Activated CD8-positive, alpha-beta memory T cell treated with anti-CD3 and anti-CD28 coated beads, Interleukin-2, amount 10 ng/mL, durations not matched to agents 7 days and 5 days (primary cell): ENCODE data around the gene RGS9. TPM values are rescaled to one million over a fixed set of nuclear protein-coding genes. Genes with fewer than 3 reads are reported as not detected.
A peak's percentile ranks its signal among the peaks of the same experiment; 100 is the strongest.

Experiments
- ATAC-seq: fragments of 150-1000 bp; cut with Tn5 transposase; one replicate; pipeline ENCODE4 v1.10.0; 2021; ENCODE audit warnings: moderate library complexity
- CTCF ChIA-PET: fragments of 350-600 bp; sonication (Branson Sonifier 250); formaldehyde crosslinking; loops from one replicate; lab custom pipeline; 2021; ENCODE audit warnings: antibody characterized with exemption; lab: Charles Lee
- DNase-seq: peaks from one replicate; pipeline ENCODE4 v3.0.0-alpha.2; 2020
- H3K27ac Mint-ChIP-seq: one replicate; pipeline ENCODE4 v1.8.0; 2021; ENCODE audit warnings: mild to moderate bottlenecking, mixed read lengths
- H3K27me3 Mint-ChIP-seq: one replicate; pipeline ENCODE4 v1.8.0; 2021; ENCODE audit warnings: mixed read lengths
- H3K36me3 Mint-ChIP-seq: one replicate; pipeline ENCODE4 v1.8.0; 2021; ENCODE audit warnings: mild to moderate bottlenecking, mixed read lengths
- H3K4me1 Mint-ChIP-seq: one replicate; pipeline ENCODE4 v1.8.0; 2021; ENCODE audit warnings: mixed read lengths
- H3K4me3 Mint-ChIP-seq: one replicate; pipeline ENCODE4 v1.8.0; 2021; ENCODE audit warnings: mild to moderate bottlenecking, moderate library complexity, mixed read lengths
- H3K9me3 Mint-ChIP-seq: one replicate; pipeline ENCODE4 v1.8.0; 2022; ENCODE audit warnings: low read depth, mixed read lengths
- total RNA-seq, 2 experiments: library from RNA; stranded (reverse); gene quantifications; one replicate each; pipeline ENCODE4 v1.2.3, GENCODE V29; 2021

The RGS9 gene
- total RNA-seq, 2 experiments from 2014 or later: 4.7 to 16.0 TPM

DNA sequence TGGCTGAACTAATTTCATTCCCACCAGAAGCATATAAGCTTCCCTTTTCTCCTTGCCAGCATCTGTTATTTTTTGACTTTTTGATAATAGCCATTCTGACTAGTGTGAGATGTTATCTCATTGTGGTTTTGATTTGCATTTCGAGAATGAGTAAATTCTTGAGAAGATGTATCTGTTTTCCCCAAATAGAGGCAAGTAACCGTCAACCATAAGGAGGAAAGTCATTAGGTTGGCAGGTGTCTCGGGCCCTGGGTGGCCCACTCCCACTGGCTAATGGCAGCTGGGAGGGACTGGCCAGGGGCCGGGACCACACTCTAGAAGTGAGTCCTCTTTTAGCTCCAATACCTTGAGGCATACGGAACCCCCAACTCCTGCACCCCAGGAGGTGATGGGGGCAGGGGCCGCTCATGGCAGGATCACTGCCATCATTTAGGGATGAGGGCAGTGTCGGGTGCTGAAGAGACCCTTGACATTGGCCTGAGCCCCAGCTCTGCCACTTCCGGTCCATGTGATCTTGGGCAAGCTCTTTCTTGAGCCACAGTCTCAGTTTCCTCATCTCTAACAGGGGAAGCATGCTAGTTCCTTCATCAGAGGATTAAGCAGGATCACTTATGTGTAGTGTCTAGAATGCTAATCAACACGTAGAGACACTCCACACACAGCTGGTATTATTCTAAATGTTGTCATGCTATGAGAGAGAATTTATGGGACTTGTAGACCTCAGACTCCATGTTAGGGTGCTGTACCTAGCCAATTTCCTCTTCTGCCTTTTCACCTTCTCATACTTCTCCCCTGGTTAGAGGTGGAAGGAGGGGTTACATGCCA lies 44.3 kb downstream of the RGS9 start:
- CTCF ChIA-PET: interaction anchor here (0.9 to 2.8 kb wide), 13 partner anchors 9 to 262 kb away, joined by 3 to 15 read pairs (median 4); partner anchors contain the start of genes LRRC37A3 and RGS9
- peak overlapping the region; percentile 21 for H3K4me3 Mint-ChIP-seq
- peak; percentile 56 for ATAC-seq
- H3K4me1 Mint-ChIP-seq: peaks cover 81% of the 10 kb centered on the region
- peak; percentile 76 for DNase-seq
- peak overlapping the region; percentile 90 for H3K27ac Mint-ChIP-seq
- peaks cover 12% of the 10 kb centered on the region for H3K36me3 Mint-ChIP-seq
- H3K27me3 Mint-ChIP-seq: peaks cover 5% of the 10 kb centered on the region
- H3K9me3 Mint-ChIP-seq: peaks cover 9% of the 10 kb centered on the region

GRCh38 chr17:65182233-65182632 lies 45.1 kb downstream of the RGS9 start:
- Mint-ChIP-seq H3K4me3 (no peak overlapping the region), H3K36me3 (peaks cover 4% of the 10 kb centered on the region), H3K27me3 (peaks cover 5% of the 10 kb centered on the region), H3K4me1 (peaks cover 74% of the 10 kb centered on the region), H3K9me3 (peaks cover 1% of the 10 kb centered on the region), H3K27ac (peak overlapping the region; percentile 90)
- ATAC-seq (no peak), DNase-seq (peak; percentile 44)
- CTCF ChIA-PET: interaction anchor here (1.0 to 2.8 kb wide), 10 partner anchors 10 to 259 kb away, joined by 3 to 15 read pairs (median 5); partner anchors contain the start of gene RGS9

DNA sequence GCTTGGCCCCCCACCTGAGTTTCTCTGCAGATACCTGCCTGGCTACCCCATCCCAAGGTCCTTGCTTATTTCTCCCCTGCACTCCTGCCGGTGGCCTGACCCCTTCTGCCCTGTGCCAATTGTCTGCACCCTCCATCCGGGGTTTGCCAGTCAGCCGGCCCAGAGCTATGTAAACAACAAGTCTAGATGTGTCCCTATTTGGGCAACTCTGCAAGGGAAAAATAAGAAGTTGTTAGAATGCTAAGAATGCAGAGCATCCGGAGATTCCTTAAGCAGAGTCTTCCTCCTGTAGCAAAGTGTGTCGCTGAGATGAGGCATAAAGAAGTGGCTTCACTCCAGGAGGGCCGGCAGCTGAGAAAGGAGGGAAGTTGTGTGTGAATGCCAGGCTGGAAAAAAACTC lies 46.6 kb downstream of the RGS9 start:
- peak overlapping the region; percentile 26 for H3K27ac Mint-ChIP-seq
- peaks cover under 1% of the 10 kb centered on the region for H3K36me3 Mint-ChIP-seq
- CTCF ChIA-PET: interaction anchor here (1.9 to 2.8 kb wide), 2 partner anchors 11 to 14 kb away, joined by 10 to 15 read pairs; no protein-coding TSS in a partner anchor
- H3K9me3 Mint-ChIP-seq: no peaks in the 10 kb centered on the region
- ATAC-seq: no peak
- no peak overlapping the region for H3K4me3 Mint-ChIP-seq
- H3K4me1 Mint-ChIP-seq: peaks cover 62% of the 10 kb centered on the region
- H3K27me3 Mint-ChIP-seq: peaks cover 5% of the 10 kb centered on the region
- DNase-seq: no peak

DNA sequence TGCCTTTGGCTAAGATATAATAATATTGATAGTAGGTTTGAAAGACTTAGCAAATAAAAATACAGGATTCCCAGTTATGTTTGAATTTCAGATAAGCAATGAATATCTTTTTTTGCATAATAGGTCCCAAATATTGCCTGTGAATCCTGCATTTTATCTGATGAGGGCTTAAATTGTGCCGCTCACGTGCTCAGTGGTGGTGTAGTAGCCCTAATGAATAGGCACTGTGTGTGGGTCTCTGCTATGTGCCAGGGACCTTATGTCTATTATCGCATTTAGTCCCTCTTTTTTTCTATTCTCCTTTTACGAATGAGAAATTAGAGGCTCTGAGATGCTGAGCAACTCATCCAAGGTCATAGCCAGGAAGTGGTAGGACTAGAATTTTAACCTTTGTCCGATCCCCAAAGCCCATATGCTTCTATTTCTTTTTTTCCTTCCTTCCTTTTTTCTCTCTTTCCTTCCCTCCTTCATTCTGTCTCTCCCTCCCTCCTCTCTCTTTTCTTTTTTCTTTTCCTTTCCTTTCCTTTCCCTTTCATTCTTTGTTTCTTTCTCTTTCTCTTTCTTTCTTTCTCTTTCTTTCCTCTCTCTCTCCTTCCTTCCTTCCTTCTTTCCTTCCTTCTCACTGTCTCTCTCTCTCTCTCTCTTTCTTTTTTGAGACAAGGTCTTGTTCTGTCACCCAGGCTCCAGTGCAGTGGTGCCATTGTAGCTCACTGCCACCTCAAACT lies 47.2 kb downstream of the RGS9 start:
- DNase-seq (no peak), ATAC-seq (no peak)
- peaks cover 55% of the 10 kb centered on the region for H3K4me1 Mint-ChIP-seq
- H3K9me3 Mint-ChIP-seq: no peaks in the 10 kb centered on the region
- H3K27me3 Mint-ChIP-seq: peaks cover 5% of the 10 kb centered on the region
- no peak overlapping the region for H3K4me3 Mint-ChIP-seq
- CTCF ChIA-PET: interaction anchor here (2.6 kb wide), 1 partner anchor 47 kb away, joined by 7 read pairs; the partner anchor contains the start of gene RGS9
- H3K27ac Mint-ChIP-seq: peak overlapping the region; percentile 58
- H3K36me3 Mint-ChIP-seq: no peaks in the 10 kb centered on the region

DNA sequence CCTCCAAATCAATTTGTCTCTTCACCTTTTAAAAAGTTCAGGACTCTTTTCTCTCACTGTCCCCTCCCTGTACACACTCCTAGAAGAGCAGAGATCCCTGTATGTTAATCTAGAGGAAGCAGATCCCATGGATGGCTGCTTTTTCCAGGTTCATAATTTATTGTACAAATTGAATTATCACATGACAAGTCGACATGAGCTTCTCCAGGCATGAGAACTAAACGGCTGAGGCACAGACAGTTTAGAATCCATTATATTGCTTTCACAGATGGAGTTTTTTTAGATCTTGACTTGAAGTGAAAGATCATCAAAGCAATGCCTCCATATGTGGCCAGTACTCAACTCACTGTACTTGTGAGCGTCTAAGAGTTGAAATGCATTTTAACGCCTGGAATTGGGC lies 47.9 kb downstream of the RGS9 start:
- CTCF ChIA-PET: interaction anchor here (0.7 to 2.6 kb wide), 4 partner anchors 9 to 48 kb away, joined by 3 to 15 read pairs (median 5); partner anchors contain the start of gene RGS9
- Mint-ChIP-seq H3K27me3 (peaks cover 5% of the 10 kb centered on the region), H3K36me3 (no peaks in the 10 kb centered on the region), H3K9me3 (no peaks in the 10 kb centered on the region), H3K4me3 (no peak overlapping the region), H3K4me1 (peaks cover 48% of the 10 kb centered on the region), H3K27ac (peak overlapping the region; percentile 58)
- ATAC-seq (no peak), DNase-seq (no peak)

DNA sequence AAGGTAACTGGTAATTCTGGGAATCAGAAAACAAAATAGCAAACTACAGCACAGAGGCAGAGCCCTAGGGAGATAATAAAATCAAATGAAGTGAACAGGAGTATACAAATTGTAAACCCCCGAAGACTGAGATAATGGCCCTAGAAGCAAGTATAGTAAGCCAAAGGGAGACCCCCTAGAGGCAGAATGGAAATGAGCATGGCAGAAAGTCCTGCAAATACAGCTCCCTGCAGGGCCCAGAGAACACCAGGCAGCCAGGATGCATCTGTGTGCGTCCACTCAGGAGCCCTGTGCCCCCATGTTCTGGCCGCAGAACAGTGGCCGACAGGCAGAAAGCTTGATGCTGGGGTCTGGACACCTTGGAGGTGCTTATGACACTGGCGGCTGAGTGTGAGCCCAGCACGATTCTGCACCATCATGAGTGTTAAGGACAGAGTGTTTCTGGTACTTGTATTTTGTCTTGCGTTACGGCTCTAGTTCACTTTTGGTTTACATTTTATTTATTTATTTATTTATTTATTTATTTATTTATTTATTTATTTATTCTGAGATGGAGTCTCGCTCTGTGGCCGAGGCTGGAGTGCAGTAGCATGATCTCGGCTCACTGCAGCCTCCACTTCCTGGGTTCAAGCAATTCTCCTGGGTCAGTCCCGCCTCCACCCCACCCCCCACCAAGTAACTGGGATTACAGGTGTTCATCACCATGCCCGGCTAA lies 48.7 kb downstream of the RGS9 start:
- ATAC-seq (no peak), DNase-seq (no peak)
- H3K27ac Mint-ChIP-seq: no peak overlapping the region
- no peaks in the 10 kb centered on the region for H3K9me3 Mint-ChIP-seq
- peaks cover 41% of the 10 kb centered on the region for H3K4me1 Mint-ChIP-seq
- H3K27me3 Mint-ChIP-seq: peaks cover 5% of the 10 kb centered on the region
- CTCF ChIA-PET: interaction anchor here (0.7 to 2.6 kb wide), 4 partner anchors 10 to 49 kb away, joined by 3 to 15 read pairs (median 5); partner anchors contain the start of gene RGS9
- no peak overlapping the region for H3K4me3 Mint-ChIP-seq
- no peaks in the 10 kb centered on the region for H3K36me3 Mint-ChIP-seq

DNA sequence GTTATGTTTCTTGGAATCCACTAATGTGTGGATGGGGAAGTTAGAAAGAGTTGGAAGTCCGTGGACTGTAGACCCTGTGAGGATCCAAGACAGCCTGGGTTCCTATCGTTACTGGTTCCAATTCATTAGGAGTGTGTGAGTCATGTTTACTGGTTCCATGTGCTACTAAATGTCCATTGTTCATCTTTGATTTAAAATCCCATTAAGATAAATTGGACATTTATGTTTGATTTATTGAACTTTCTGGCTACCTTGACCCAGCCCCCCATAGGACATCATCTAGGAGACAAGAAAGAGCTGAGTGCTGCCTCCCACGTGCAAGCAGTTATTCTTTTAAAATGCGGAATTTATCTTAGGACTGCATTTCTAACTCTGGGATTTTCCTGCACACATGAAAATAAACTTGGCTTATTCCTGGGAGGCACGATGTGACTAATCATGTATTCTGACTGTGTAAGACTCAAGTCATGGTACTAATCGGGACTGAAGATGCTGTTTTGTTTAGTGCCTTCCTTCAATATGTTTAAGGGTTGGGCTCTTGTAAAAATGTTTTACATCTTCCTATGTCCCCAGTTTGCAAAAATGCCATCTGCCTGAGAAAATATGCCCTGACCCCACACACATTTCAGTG lies 53.4 kb downstream of the RGS9 start:
- ATAC-seq (no peak), DNase-seq (no peak)
- Mint-ChIP-seq H3K4me1 (peaks cover 19% of the 10 kb centered on the region), H3K27ac (no peak overlapping the region), H3K27me3 (no peaks in the 10 kb centered on the region), H3K4me3 (no peak overlapping the region), H3K9me3 (no peaks in the 10 kb centered on the region), H3K36me3 (peaks cover 7% of the 10 kb centered on the region)
- CTCF ChIA-PET: no interaction called here

DNA sequence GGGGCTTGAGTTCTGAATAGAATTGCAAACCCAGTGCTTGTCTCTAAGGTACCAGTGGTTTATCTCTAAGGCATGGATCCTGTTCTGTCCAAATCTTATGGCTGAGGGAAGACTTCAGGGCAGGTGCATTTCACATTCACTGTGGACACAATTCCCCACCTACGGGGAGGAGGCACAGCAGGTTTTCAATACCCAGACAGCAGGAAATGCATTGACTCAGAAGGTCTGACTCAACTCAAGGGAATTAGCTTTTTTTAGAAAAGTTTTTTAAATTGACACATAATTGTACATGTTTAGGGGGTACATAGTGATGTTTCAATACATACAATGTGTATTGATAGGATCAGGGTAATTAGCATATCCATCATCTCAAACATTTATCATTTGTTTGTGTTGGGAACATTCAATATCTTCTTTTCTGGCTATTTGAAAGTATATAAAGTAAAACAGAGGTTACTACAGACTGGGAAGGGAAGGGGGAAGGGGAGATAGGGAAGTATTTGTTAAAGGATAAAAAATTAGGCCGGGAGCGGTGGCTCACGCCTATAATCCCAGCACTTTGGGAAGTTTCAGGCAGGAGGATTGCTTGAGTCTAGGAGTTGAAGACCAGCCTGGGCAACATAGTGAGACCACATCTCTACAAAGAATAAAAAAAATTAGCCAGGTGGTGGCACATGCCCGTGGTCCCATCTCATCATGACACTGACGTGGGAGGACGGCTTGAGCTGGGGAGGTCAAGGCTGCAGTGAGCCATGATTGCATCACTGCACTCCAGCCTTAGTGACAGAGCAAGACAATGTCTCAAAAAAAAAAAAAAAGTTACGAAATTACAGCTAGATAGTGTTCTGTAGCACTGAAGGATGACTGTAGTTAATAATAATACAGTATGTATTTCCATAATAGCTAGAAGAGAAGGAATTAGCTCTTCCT lies 54.9 kb downstream of the RGS9 start:
- Mint-ChIP-seq H3K36me3 (peaks cover 7% of the 10 kb centered on the region), H3K27me3 (no peaks in the 10 kb centered on the region), H3K9me3 (no peaks in the 10 kb centered on the region), H3K4me1 (peaks cover 18% of the 10 kb centered on the region), H3K27ac (no peak overlapping the region), H3K4me3 (no peak overlapping the region)
- ATAC-seq: no peak
- no peak for DNase-seq
- CTCF ChIA-PET: interaction anchor here (1.8 kb wide), 1 partner anchor 10 kb away, joined by 6 read pairs; no protein-coding TSS in a partner anchor

GRCh38 chr17:65193305-65193704 lies 56.1 kb downstream of the RGS9 start:
- no peaks in the 10 kb centered on the region for H3K9me3 Mint-ChIP-seq
- H3K4me3 Mint-ChIP-seq: no peak overlapping the region
- ATAC-seq (no peak), DNase-seq (no peak)
- H3K27ac Mint-ChIP-seq: no peak overlapping the region
- CTCF ChIA-PET: interaction anchor here (0.8 to 1.8 kb wide), 3 partner anchors 11 to 57 kb away, joined by 3 to 6 read pairs (median 5); partner anchors contain the start of gene RGS9
- H3K36me3 Mint-ChIP-seq: peaks cover 7% of the 10 kb centered on the region
- no peaks in the 10 kb centered on the region for H3K27me3 Mint-ChIP-seq
- peaks cover 20% of the 10 kb centered on the region for H3K4me1 Mint-ChIP-seq

GRCh38 chr17:65193716-65194293 lies 56.6 kb downstream of the RGS9 start:
- no peaks in the 10 kb centered on the region for H3K9me3 Mint-ChIP-seq
- no peak overlapping the region for H3K27ac Mint-ChIP-seq
- H3K4me3 Mint-ChIP-seq: no peak overlapping the region
- peaks cover 7% of the 10 kb centered on the region for H3K36me3 Mint-ChIP-seq
- H3K4me1 Mint-ChIP-seq: peaks cover 25% of the 10 kb centered on the region
- DNase-seq: no peak
- ATAC-seq: no peak
- CTCF ChIA-PET: interaction anchor here (0.8 to 1.8 kb wide), 3 partner anchors 12 to 57 kb away, joined by 3 to 6 read pairs (median 5); partner anchors contain the start of gene RGS9
- no peaks in the 10 kb centered on the region for H3K27me3 Mint-ChIP-seq

DNA sequence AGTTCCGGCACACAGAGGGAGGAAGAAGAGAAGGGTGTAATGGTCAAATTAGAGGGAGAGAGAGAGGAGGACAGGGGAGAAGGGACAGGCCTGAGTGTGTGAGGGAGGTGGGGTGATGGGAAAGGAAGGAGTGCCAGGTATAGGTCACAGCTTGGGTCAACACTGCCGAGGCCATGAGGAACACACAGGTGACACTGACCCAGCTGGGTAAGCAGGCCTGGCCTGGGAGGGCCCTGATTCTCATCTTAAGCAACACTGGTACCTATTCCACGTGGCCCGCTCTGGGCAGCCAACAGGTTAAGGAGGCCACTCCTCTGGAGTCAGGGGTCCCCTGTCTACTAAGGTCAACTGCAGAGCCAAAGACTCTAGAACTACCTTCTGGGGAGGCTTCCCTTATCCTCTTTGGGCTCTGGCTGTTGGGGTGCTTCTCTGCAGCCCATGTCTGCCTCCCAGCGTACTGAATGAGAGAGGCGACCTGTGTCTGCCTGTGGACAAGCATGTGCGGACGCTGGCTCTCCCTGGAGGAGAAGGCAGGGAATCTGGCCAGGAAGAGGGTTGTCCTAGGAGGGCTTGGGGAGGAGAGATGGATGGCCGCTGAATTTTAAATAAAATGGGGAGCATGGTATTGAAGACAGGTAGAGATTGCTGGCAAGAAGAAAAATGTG lies 57.6 kb downstream of the RGS9 start:
- no peaks in the 10 kb centered on the region for H3K9me3 Mint-ChIP-seq
- no peak for ATAC-seq
- no peaks in the 10 kb centered on the region for H3K27me3 Mint-ChIP-seq
- peaks cover 26% of the 10 kb centered on the region for H3K4me1 Mint-ChIP-seq
- peaks cover 7% of the 10 kb centered on the region for H3K36me3 Mint-ChIP-seq
- H3K27ac Mint-ChIP-seq: no peak overlapping the region
- CTCF ChIA-PET: interaction anchor here (0.9 to 1.3 kb wide), 2 partner anchors 8 to 9 kb away, joined by 3 to 4 read pairs; no protein-coding TSS in a partner anchor
- no peak for DNase-seq
- H3K4me3 Mint-ChIP-seq: no peak overlapping the region
